GM19023 (cell line): Measurements from ENCODE around the gene HBP1.
"Not testable (repeated sequence)": the region's sequence is repeated elsewhere in the genome, so short reads cannot be mapped to it uniquely, and the experiment has no call there.

Source experiments
- ATAC-seq: cut with Tn5 transposase; IDR thresholded peaks from one replicate; pipeline ENCODE4 v1.9.1; 2021; ENCODE audit warnings: mild to moderate bottlenecking, moderate library complexity; ENCODE audit not compliant: unreplicated experiment

The HBP1 gene

DNA sequence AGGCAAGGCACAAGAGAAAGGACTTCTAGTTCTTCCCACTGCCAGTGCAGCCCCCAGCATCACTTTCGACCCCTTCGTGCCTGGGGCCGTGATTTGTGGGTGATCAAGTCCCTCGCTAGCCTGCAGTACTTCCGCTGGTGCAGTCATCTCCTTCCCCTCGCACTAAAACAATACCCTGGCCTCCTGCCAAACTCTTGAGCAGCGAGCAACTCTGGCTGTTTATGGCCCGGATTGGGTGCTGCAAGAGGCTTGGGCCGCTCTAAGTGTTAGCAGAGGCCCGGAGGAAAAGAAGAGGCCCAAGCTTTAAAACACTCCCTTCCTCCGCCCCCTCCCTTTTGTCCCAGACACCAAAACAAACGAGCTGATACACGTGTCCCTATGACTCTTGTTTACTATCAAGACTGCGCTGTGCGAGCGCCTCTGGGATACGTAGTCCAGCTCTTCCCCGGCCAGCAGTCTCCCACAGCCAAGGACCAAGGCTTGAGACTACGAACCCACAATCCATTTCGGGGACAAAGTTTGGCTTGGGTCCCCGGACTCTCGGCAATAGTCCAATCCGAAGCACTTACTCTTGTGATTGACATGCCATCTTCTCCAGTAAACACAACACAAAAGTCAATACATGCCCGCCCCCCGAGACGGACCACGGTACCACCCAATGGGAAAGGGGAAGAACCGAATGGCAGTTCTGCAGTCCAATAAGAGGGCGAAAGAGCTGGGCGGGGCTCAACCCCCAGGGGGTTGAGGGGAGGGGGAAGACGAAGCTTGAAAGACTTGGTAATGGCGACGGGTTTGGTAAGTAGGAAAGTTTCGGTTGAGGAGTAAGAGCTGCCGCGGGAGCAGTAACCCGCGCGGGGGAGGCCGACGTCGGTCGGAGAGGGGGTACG lies at the start of gene HBP1:
Gene HBP1, plus strand, starts transcription at position 771 of the 887 bp plus-strand sequence. CDS start 10,891 bp downstream, outside the sequence.
- ATAC-seq, result peak; percentile 90

GRCh38 chr7:107119376-107120105 lies 49.3 kb upstream of the HBP1 start:
- no peak for ATAC-seq

DNA sequence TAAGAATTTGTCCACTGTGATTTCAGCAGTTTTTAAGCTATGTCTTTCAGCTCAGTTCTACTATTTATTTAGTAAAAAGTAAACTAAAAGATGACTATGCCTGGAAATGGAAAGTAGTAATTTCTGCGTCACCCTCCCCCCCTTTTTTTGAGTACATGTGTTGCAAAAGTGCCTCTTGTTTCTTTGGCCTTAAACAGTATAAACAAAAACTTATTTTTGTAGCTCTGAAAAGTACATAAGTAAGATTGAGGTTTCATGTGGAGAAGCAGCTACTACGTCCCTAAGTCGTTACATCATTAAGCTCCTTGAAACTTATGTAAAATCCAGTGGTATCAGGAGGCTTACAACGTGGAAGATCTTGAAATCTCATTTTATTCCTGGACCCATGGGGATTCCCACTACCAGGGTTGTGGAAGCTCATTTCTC lies 46.3 kb upstream of the HBP1 start:
- no peak for ATAC-seq

- ATAC-seq, result no peak
Observed at GRCh38 chr7:107123392-107123791, 45.4 kb upstream of the HBP1 start.

- ATAC-seq, result no peak
Observed at GRCh38 chr7:107125475-107125874, 43.3 kb upstream of the HBP1 start.

DNA sequence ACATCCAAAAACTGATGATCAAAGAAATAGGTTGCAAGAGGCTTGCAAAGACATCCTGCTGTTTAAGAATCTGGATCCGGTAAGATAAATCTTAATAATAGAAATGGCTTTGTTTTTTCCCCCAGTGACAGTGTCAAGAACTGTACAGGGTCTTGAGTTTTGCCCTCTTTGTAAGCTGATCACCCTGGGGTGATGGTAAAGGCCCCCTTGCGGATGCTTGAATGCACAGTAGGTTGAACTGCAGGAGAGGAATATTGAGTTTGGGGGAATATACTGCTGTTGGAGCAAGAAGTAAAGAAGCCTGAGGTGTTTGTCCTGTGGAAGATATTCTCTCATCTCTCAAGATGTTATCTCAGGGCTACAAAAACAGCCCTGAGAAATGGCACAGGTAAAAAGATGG lies 40.6 kb upstream of the HBP1 start:
- no peak for ATAC-seq

- ATAC-seq, result no peak
Observed at GRCh38 chr7:107128748-107129147, 40.1 kb upstream of the HBP1 start.

DNA sequence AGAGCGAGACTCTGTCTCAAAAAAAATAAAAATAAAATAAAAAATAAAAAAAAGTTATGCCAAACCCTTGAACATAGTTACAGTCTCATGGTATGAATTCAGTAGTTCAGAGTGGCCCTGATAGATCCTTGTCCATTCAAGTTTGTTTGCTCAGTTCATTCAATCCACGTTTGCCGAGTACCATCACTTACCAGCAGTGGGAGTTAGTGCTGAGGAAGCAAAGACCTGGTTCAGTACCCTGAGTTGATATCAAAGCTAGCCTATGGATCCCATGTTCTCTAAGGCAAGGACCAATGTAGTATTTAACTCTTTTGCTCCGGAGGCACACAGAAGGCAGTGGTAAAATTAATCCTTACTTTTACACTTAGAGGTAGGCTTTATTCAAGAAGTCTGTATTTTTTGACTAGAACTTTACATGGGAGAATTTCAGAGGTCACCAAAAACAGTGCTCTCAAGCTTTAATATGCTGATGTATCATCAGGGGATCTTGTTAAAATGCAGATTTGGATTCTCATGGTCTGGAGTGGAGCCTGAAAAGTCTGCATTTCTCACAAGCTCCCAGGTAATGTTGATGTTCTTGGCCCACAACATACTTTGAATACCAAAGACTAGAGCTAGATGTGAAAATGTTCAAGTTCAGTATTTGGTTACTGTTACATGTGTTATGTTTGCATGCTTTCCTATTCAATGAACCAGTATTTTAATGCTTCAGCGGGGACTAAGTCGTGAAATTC lies 38.1 kb upstream of the HBP1 start:
- no peak for ATAC-seq

GRCh38 chr7:107133396-107133795 lies 35.4 kb upstream of the HBP1 start:
- no peak for ATAC-seq

DNA sequence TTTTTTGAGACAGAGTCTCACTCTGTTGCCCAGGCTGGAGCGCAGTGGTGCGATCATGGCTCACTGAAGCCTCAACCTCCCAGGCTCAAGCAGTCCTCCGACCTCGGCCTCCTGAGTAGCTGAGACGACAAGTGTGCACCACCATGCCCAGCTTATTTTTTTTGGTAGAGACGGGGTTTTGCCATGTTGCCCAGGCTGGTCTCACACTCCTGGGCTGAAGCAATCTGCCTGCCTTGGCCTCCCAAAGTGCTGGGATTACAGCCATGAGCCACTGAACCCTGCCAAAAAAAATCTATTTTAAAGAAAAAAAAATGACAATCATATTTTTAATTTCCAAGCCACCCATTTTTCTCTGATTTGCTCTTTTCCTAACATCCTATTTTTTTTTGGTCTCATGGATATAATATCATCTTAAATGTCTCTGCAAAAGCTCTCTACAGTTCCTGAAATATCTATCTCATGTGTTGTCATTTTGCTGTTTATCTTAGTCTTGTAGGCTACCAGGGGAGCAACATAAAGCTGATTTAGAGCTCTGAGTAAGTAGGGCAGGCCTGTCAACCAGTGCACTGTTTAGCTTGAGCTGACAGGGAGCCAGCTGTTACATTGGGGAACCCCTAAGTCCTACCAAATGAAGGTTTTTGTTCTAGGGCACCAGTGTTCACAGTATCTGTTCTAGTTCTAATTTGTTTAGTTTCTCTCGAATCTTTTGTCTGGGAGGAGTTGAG lies 29.9 kb upstream of the HBP1 start:
- ATAC-seq, result no peak

DNA sequence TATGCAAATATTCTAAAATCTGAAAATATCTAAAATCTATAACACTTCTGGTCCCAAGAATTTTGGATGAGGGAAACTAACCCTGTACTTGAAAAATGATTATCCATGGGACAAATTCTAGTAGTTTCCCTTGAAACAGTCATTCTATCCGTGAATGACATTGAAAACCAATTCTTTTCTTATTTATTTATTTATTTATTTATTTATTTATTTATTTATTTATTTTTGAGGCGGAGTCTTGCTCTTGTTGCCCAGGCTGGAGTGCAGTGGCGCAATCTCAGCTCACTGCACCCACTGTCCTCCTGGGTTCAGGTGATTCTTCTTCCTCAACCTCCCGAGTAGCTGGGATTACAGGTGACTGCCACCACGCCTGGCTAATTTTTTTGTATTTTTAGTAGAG lies 24.9 kb upstream of the HBP1 start:
- not testable (repeated sequence) for ATAC-seq

- no peak for ATAC-seq
Observed at GRCh38 chr7:107145067-107145838, 23.6 kb upstream of the HBP1 start.

- no peak for ATAC-seq
Observed at GRCh38 chr7:107147464-107148393, 21.1 kb upstream of the HBP1 start.

- no peak for ATAC-seq
Observed at GRCh38 chr7:107148721-107149120, 20.1 kb upstream of the HBP1 start.

GRCh38 chr7:107149863-107150262 lies 18.9 kb upstream of the HBP1 start:
- ATAC-seq, result no peak

DNA sequence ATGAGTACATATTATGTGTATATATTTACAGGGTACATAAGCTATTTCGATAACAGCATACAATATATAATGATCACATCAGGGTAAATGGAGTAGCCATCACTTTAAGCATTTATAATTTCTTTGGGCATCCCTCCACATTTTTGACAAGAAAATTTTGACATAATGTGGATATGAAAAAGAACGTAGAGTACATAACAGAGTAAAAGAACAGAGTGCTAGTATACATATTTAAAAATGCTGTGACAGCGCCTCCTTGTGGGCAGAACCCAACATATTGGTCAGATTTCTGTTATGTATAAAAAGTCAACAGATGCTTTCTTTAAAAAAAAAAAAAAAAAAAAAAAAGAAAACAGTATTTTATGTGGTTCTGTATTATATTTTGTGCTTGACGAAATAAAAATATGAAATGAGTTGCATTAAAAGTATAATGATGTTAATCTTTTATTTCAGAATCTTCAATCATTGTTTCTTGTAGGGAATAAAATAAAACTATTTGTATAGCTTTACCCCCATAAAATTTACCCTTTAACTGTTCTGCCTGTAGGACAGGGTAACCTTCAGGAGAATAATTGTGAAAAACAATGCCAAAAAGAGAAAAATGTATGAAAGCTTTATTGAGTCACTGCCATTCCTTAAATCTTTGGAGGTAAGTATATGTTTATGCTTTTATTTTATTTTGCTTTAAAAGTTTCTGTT lies 18.3 kb upstream of the HBP1 start:
- ATAC-seq, result no peak

DNA sequence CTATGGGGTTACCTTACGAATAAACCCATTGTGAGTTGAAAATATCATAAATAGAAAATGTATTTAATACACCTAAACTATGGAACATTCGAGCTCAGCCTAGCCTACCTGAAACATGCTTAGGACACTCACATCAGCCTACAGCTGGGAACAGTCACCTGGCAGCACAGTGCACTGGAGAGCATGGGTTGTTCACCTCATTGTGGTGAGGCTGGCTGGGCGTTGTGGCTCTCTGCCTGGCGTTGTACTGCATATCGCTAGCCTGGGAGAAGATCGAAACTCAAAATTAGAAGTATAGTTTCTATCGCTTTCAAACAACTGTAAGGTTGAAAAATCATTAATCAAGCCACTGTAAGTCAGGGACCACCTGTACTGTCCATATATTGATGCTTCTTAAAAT lies 17.3 kb upstream of the HBP1 start:
- ATAC-seq, result no peak

- ATAC-seq, result no peak
Observed at GRCh38 chr7:107152011-107152410, 16.8 kb upstream of the HBP1 start.
